ENCODE data around the gene KCNN3. TPM values are rescaled to one million over a fixed set of nuclear protein-coding genes. Genes with fewer than 3 reads are reported as not detected.

The KCNN3 gene
- total RNA-seq, 2 experiments from 2014 or later, result 0.06 TPM; not detected in 1

- DNase-seq (no peak), ATAC-seq (ENCODE audit: low read depth) (no peak)
- H3K4me1 Mint-ChIP-seq, result peaks cover 53% of the 10 kb centered on the region
- H3K36me3 Mint-ChIP-seq, result no peaks in the 10 kb centered on the region
- H3K4me3 Mint-ChIP-seq, result no peak overlapping the region
- H3K27me3 Mint-ChIP-seq, result peaks cover 4% of the 10 kb centered on the region
- peak overlapping the region; percentile 68 for H3K27ac Mint-ChIP-seq
- POLR2A ChIA-PET, result no interaction called here
- H3K9me3 Mint-ChIP-seq, result no peaks in the 10 kb centered on the region
Observed at GRCh38 chr1:154749078-154749760, 120.9 kb downstream of the KCNN3 start.

- POLR2A ChIA-PET, result interaction anchor here (1.0 to 1.6 kb wide), 5 partner anchors 8 to 188 kb away, joined by 3 to 6 read pairs (median 4); partner anchors contain the start of gene PMVK
- no peaks in the 10 kb centered on the region for H3K36me3 Mint-ChIP-seq
- H3K27me3 Mint-ChIP-seq, result peaks cover 10% of the 10 kb centered on the region
- peaks cover 58% of the 10 kb centered on the region for H3K4me1 Mint-ChIP-seq
- peak overlapping the region; percentile 92 for H3K27ac Mint-ChIP-seq
- no peak for ATAC-seq (ENCODE audit: low read depth)
- no peaks in the 10 kb centered on the region for H3K9me3 Mint-ChIP-seq
- peak overlapping the region; percentile 71 for H3K4me3 Mint-ChIP-seq
- DNase-seq, result no peak
Observed at GRCh38 chr1:154748405-154748775, 121.7 kb downstream of the KCNN3 start.

GRCh38 chr1:154747740-154748404 is 122.2 kb downstream of the KCNN3 start:
- H3K27me3 Mint-ChIP-seq, result peaks cover 15% of the 10 kb centered on the region
- POLR2A ChIA-PET, result interaction anchor here (1.0 to 1.6 kb wide), 5 partner anchors 9 to 189 kb away, joined by 3 to 6 read pairs (median 4); partner anchors contain the start of gene PMVK
- peaks cover 59% of the 10 kb centered on the region for H3K4me1 Mint-ChIP-seq
- H3K9me3 Mint-ChIP-seq, result no peaks in the 10 kb centered on the region
- no peaks in the 10 kb centered on the region for H3K36me3 Mint-ChIP-seq
- H3K4me3 Mint-ChIP-seq, result peak overlapping the region; percentile 71
- peak overlapping the region; percentile 92 for H3K27ac Mint-ChIP-seq
- ATAC-seq (ENCODE audit: low read depth) (peak; percentile 86), DNase-seq (peak; percentile 64)

DNA sequence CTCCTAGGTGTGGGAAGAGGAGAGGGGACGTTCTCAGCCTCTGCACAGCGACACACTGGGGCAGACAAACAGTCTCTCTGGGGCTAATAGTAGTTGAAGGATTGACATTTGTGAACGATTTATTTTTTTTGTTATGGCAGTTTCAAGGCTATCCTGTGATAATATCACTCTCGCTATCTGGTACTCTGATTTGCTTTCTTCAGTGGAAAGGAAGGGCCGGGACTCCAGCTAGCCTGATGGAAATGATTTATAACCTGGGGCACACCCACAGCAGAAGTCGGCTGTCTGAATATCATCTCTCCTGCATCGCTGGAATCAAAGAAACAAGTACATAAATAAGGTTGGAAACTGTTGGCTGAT is 122.7 kb downstream of the KCNN3 start:
- ATAC-seq (ENCODE audit: low read depth) (no peak), DNase-seq (no peak)
- POLR2A ChIA-PET, result interaction anchor here (1.2 to 1.6 kb wide), 4 partner anchors 9 to 189 kb away, joined by 3 to 6 read pairs (median 4); partner anchors contain the start of gene PMVK
- Mint-ChIP-seq H3K4me3 (peak overlapping the region; percentile 71), H3K27ac (peak overlapping the region; percentile 92), H3K9me3 (no peaks in the 10 kb centered on the region), H3K27me3 (peaks cover 16% of the 10 kb centered on the region), H3K4me1 (peaks cover 59% of the 10 kb centered on the region), H3K36me3 (no peaks in the 10 kb centered on the region)

DNA sequence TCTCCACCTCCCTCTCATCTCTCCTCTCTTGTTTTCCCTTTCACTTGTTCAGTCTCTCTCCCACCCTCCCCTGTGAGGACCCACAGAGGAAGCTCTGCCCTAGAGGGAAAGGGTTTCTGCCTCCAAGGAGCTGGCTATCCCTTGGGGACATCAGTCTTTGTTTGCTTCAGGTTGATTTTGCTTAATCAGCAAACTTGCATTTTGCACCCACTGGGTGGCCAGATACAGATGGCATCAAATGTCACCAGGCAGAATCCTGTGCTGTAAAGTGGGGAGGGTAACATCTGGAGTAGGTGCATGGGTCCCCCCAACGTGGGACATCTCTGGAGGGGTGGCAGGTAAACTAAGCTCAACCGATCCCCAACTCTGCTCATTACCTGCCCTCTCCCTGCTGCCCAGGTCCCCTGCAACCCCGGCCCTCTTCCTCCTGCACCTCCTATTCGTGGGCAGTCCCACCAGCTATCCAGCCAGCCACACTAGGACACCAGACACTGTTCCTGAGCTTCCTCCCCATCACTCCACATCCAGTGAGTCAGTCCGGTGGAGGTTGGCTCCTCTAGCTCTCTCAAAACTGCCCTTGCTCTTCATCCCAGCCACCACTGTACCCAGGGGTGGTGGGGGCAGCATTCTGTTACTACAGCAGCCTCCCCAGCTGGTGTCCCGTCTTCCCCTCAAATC is 123.3 kb downstream of the KCNN3 start:
- H3K9me3 Mint-ChIP-seq, result no peaks in the 10 kb centered on the region
- H3K4me1 Mint-ChIP-seq, result peaks cover 57% of the 10 kb centered on the region
- DNase-seq (no peak), ATAC-seq (ENCODE audit: low read depth) (no peak)
- POLR2A ChIA-PET, result no interaction called here
- peak overlapping the region; percentile 71 for H3K4me3 Mint-ChIP-seq
- H3K27ac Mint-ChIP-seq, result peak overlapping the region; percentile 92
- H3K27me3 Mint-ChIP-seq, result peaks cover 19% of the 10 kb centered on the region
- H3K36me3 Mint-ChIP-seq, result peaks cover 4% of the 10 kb centered on the region

GRCh38 chr1:154745750-154746425 is 124.2 kb downstream of the KCNN3 start:
- ATAC-seq (ENCODE audit: low read depth) (no peak), DNase-seq (no peak)
- Mint-ChIP-seq H3K9me3 (peaks cover 3% of the 10 kb centered on the region), H3K36me3 (peaks cover 4% of the 10 kb centered on the region), H3K4me3 (no peak overlapping the region), H3K4me1 (peaks cover 53% of the 10 kb centered on the region), H3K27me3 (peaks cover 24% of the 10 kb centered on the region), H3K27ac (peak overlapping the region; percentile 19)
- POLR2A ChIA-PET, result interaction anchor here (0.8 to 2.5 kb wide), 4 partner anchors 10 to 191 kb away, joined by 3 to 12 read pairs (median 6); partner anchors contain the start of gene PMVK

- H3K27ac Mint-ChIP-seq, result peak overlapping the region; percentile 58
- peak; percentile 42 for ATAC-seq (ENCODE audit: low read depth)
- peaks cover 28% of the 10 kb centered on the region for H3K27me3 Mint-ChIP-seq
- H3K36me3 Mint-ChIP-seq, result peaks cover 4% of the 10 kb centered on the region
- peaks cover 53% of the 10 kb centered on the region for H3K4me1 Mint-ChIP-seq
- DNase-seq, result peak; percentile 69
- peaks cover 3% of the 10 kb centered on the region for H3K9me3 Mint-ChIP-seq
- POLR2A ChIA-PET, result interaction anchor here (0.8 to 2.5 kb wide), 4 partner anchors 9 to 191 kb away, joined by 3 to 12 read pairs (median 6); partner anchors contain the start of gene PMVK
- peak overlapping the region; percentile 54 for H3K4me3 Mint-ChIP-seq
Observed at GRCh38 chr1:154745286-154745731, 124.8 kb downstream of the KCNN3 start.

DNA sequence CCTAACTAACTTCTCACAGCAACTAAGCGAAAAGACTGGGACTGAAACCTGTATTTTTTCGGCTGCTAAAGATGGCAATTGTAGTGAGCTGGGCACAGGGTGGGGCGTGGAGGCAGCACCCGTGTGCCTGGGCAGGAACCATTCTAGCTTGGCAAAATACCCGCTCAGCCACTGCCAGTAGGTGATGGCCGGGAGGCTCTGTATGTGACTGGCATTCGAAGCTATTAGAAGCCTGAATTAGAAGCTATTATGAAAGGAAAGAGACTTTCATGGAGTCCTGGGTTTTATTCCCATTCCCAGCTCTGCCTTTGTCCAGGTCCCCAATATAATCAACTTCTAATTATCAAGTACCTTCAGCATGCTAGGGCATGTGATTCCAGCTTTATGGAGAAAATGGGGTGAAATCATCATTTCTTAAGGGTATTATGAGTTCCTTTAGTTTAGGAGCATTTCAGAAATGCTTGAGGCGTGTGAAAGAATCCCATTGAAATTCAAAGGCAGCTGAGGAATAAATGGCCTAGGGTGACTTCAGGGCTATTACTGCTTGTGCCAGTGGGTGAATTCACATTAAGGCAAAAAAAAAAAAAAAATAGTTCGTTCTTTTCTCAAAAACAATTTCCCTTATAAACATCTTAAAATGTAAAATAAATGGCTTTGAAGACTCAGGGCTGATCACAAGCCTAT is 125.6 kb downstream of the KCNN3 start:
- peaks cover 28% of the 10 kb centered on the region for H3K27me3 Mint-ChIP-seq
- H3K36me3 Mint-ChIP-seq, result peaks cover 4% of the 10 kb centered on the region
- no peak for ATAC-seq (ENCODE audit: low read depth)
- POLR2A ChIA-PET, result interaction anchor here (0.8 to 2.5 kb wide), 3 partner anchors 8 to 47 kb away, joined by 4 to 12 read pairs (median 10); no protein-coding TSS in a partner anchor
- no peak for DNase-seq
- peaks cover 3% of the 10 kb centered on the region for H3K9me3 Mint-ChIP-seq
- H3K4me3 Mint-ChIP-seq, result peak overlapping the region; percentile 54
- peaks cover 55% of the 10 kb centered on the region for H3K4me1 Mint-ChIP-seq
- H3K27ac Mint-ChIP-seq, result no peak overlapping the region

DNA sequence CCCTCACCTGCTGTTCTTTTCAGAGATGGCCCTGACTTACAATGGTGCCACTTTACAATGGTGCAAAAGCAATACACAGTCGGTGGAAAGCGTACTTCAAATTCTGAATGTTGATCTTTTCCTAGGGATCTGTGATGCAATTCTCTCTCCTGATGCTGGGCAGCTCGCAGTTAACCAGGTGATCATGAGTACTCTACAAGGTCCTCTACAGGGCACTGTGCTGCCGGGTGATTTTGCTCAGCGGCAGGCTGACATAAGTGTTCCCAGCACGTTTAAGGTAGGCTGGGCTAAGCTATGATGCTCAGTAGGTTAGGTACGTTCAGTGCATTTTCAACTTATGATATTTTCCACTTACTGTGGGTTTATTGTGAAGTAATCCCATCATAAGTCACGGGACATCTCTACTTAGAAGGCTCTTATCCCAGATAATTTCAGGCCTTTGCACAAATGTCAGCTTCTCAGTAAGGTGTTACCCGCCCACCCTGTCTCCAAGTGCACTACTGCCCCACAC is 126.5 kb downstream of the KCNN3 start:
- Mint-ChIP-seq H3K9me3 (peaks cover 3% of the 10 kb centered on the region), H3K27me3 (peaks cover 33% of the 10 kb centered on the region), H3K4me3 (no peak overlapping the region), H3K4me1 (peaks cover 55% of the 10 kb centered on the region), H3K36me3 (peaks cover 4% of the 10 kb centered on the region), H3K27ac (no peak overlapping the region)
- ATAC-seq (ENCODE audit: low read depth) (no peak), DNase-seq (no peak)
- POLR2A ChIA-PET, result interaction anchor here (0.8 to 2.5 kb wide), 3 partner anchors 7 to 48 kb away, joined by 4 to 12 read pairs (median 10); no protein-coding TSS in a partner anchor

DNA sequence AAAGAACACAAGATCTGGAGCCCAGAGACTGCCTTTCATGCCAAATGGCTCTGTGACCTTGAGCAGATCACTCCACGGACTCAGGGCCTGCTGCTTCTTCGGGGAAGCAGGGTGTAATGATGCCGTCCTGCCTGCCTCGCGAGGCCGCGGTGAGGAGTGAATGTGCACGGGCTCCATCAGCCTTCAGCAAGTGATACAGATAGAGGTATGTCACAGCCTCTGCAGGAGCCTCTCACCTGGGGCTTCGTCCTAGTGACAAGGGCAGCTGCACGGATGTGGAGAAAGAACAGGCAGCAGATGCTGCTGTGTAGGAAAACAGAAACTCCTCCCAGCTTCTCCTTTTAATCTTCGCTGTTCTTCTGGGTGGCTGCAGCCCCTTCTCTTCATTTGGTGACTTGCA is 127.5 kb downstream of the KCNN3 start:
- no peak overlapping the region for H3K27ac Mint-ChIP-seq
- peaks cover 3% of the 10 kb centered on the region for H3K9me3 Mint-ChIP-seq
- H3K36me3 Mint-ChIP-seq, result peaks cover 4% of the 10 kb centered on the region
- ATAC-seq (ENCODE audit: low read depth) (no peak), DNase-seq (no peak)
- peaks cover 43% of the 10 kb centered on the region for H3K27me3 Mint-ChIP-seq
- H3K4me3 Mint-ChIP-seq, result no peak overlapping the region
- POLR2A ChIA-PET, result no interaction called here
- H3K4me1 Mint-ChIP-seq, result peaks cover 47% of the 10 kb centered on the region

DNA sequence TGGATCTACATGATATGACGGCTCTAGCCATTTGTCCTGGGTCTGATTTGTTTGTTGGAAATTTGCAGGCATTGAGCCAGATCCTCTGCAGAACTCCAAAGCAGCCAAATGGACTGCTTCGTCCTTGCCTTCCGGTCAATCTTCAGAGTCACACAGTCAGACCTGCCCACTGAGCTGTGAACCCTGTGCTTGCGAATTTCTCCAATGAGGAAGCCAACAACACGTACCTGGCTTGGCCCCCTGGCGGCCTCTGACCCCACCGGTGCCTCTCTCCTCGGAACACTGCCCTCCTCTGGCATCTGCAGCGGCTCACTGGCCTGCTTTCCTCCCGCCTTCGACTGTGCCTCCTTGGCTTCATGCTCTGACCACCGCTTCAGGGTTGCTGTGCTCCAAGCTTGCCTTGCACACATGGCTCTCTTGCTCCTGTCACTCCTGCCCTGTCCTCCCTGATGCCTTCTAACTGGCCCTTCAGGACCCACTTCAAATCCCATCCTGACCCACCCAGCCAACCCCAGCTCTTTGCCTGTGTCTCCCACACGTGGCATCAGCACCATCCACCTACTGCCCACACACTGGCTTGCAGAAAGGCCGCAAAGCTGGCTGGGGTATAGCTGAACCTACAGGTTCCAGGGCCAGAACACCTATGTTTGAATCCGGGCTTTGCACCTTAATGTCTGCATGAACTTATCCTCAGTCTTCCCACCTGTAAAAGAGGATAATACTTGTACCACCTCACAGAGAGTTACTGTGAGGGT is 128.2 kb downstream of the KCNN3 start:
- Mint-ChIP-seq H3K4me1 (peaks cover 45% of the 10 kb centered on the region), H3K9me3 (peaks cover 3% of the 10 kb centered on the region), H3K27ac (peak overlapping the region; percentile 24), H3K36me3 (peaks cover 4% of the 10 kb centered on the region), H3K4me3 (no peak overlapping the region), H3K27me3 (peaks cover 43% of the 10 kb centered on the region)
- no peak for DNase-seq
- POLR2A ChIA-PET, result no interaction called here
- no peak for ATAC-seq (ENCODE audit: low read depth)

GRCh38 chr1:154741327-154741726 is 128.8 kb downstream of the KCNN3 start:
- DNase-seq (no peak), ATAC-seq (ENCODE audit: low read depth) (no peak)
- POLR2A ChIA-PET, result no interaction called here
- Mint-ChIP-seq H3K36me3 (peaks cover 4% of the 10 kb centered on the region), H3K27ac (no peak overlapping the region), H3K9me3 (peaks cover 3% of the 10 kb centered on the region), H3K4me3 (no peak overlapping the region), H3K4me1 (peaks cover 44% of the 10 kb centered on the region), H3K27me3 (peaks cover 41% of the 10 kb centered on the region)

Measured in activated naive CD8-positive, alpha-beta T cell treated with anti-CD3 and anti-CD28 coated beads, Interleukin-2, amount 10 ng/mL, durations not matched to agents 7 days and 5 days (primary cell).